HepG2 (cell line): ENCODE measurements around the gene MRPL30. TPM values are rescaled to one million over a fixed set of nuclear protein-coding genes. Genes with fewer than 3 reads are reported as not detected.

Experiments
- ATF1 ChIP-seq: IDR thresholded peaks from 2 replicates; pipeline ENCODE4 v1.6.1; 2016; ENCODE audit warnings: mild to moderate bottlenecking, control low read depth
- HIVEP1 ChIP-seq: sonication (generic); formaldehyde crosslinking; IDR thresholded peaks from 2 replicates; pipeline ENCODE4 v1.4.0; 2020; ENCODE audit warnings: mild to moderate bottlenecking, missing genetic modification reagents
- JUND ChIP-seq: sonication (generic); formaldehyde crosslinking; IDR thresholded peaks from 2 replicates; pipeline ENCODE4 v1.8.0; 2022; ENCODE audit warnings: mild to moderate bottlenecking, missing genetic modification reagents
- LRRFIP1 ChIP-seq: sonication (generic); formaldehyde crosslinking; conservative IDR thresholded peaks from 2 replicates; pipeline ENCODE4 v1.4.0; 2020; ENCODE audit warnings: missing genetic modification reagents
- MIXL1 ChIP-seq: IDR thresholded peaks from 2 replicates; pipeline ENCODE4 v1.6.1; 2016
- NFIB ChIP-seq: sonication (generic); formaldehyde crosslinking; IDR thresholded peaks from 2 replicates; pipeline ENCODE4 v1.9.0; 2021; ENCODE audit warnings: missing genetic modification reagents, mild to moderate bottlenecking, borderline replicate concordance
- TRIM22 ChIP-seq: fragments of 450-650 bp; IDR thresholded peaks from 2 replicates; pipeline ENCODE4 v1.6.1; 2017
- ZFP36L1 ChIP-seq: sonication (generic); formaldehyde crosslinking; IDR thresholded peaks from 2 replicates; pipeline ENCODE4 v1.8.0; 2022; ENCODE audit warnings: mild to moderate bottlenecking, missing genetic modification reagents, moderate library complexity
- ZFP41 ChIP-seq: sonication (generic); formaldehyde crosslinking; IDR thresholded peaks from 2 replicates; pipeline ENCODE4 v1.4.0; 2020; ENCODE audit warnings: mild to moderate bottlenecking, missing genetic modification reagents, borderline replicate concordance
- ZFY ChIP-seq: sonication (generic); formaldehyde crosslinking; IDR thresholded peaks from 2 replicates; pipeline ENCODE4 v1.4.0; 2020; ENCODE audit warnings: missing genetic modification reagents
- ZNF12 ChIP-seq: sonication (generic); formaldehyde crosslinking; IDR thresholded peaks from 2 replicates; pipeline ENCODE4 v1.5.0; 2020; ENCODE audit warnings: missing genetic modification reagents
- ZNF33B ChIP-seq: sonication (generic); formaldehyde crosslinking; IDR thresholded peaks from 2 replicates; pipeline ENCODE4 v1.5.1; 2020; ENCODE audit warnings: mild to moderate bottlenecking, missing genetic modification reagents
- ZNF598 ChIP-seq: sonication (generic); formaldehyde crosslinking; IDR thresholded peaks from 2 replicates; pipeline ENCODE4 v1.5.1; 2020; ENCODE audit warnings: mild to moderate bottlenecking, missing genetic modification reagents, borderline replicate concordance
- ZNF674 ChIP-seq: sonication (generic); formaldehyde crosslinking; IDR thresholded peaks from 2 replicates; pipeline ENCODE4 v1.5.0; 2020; ENCODE audit warnings: low read depth, mild to moderate bottlenecking, missing genetic modification reagents
- ZNF768 ChIP-seq: sonication (generic); formaldehyde crosslinking; IDR thresholded peaks from 2 replicates; pipeline ENCODE4 v1.4.0; 2020; ENCODE audit warnings: missing genetic modification reagents
- ZNF879 ChIP-seq: sonication (generic); formaldehyde crosslinking; IDR thresholded peaks from 2 replicates; pipeline ENCODE4 v1.8.1; 2023; ENCODE audit warnings: missing genetic modification reagents
- polyA plus RNA-seq, 8 experiments: library from polyadenylated mRNA; depleted of rRNA in 3 of 8; stranded (reverse) in 7 of 8; unstranded in 1 of 8; fragments of >200 nt; fragmentation: Illumina TruSeq in 4 of 8; extraction: Trizol in 4 of 8; gene quantifications; 2 replicates each; pipeline versions ENCODE4 v1.2.1 to v1.2.3, GENCODE V29; 2011 to 2016; ENCODE audit warnings: low read depth in 4 of 8, missing spikeins in 1 of 8, mixed read lengths in 1 of 8; ENCODE audit not compliant: insufficient read depth in 1 of 8
- total RNA-seq, 5 experiments: library from RNA; depleted of rRNA; stranded (reverse); fragments of >200 nt; fragmentation: Illumina TruSeq; extraction: Trizol; gene quantifications; 2 replicates each; pipeline ENCODE4 v1.2.3, GENCODE V29; 2016; ENCODE audit warnings: low read depth in 1 of 5
- TF ChIP-seq, protein P1 (sequence below): sonication (generic); formaldehyde crosslinking; IDR thresholded peaks from 2 replicates; pipeline ENCODE4 v1.4.0; 2020; ENCODE audit warnings: mild to moderate bottlenecking, missing genetic modification reagents

MRPL30 gene
- total and polyA plus RNA-seq, 2 of the 13 experiments (the other 11 are each of a cell fraction or from before 2014, with no cell fraction given): 30.2 to 75.3 TPM

- TF ChIP-seq, protein P1, sequence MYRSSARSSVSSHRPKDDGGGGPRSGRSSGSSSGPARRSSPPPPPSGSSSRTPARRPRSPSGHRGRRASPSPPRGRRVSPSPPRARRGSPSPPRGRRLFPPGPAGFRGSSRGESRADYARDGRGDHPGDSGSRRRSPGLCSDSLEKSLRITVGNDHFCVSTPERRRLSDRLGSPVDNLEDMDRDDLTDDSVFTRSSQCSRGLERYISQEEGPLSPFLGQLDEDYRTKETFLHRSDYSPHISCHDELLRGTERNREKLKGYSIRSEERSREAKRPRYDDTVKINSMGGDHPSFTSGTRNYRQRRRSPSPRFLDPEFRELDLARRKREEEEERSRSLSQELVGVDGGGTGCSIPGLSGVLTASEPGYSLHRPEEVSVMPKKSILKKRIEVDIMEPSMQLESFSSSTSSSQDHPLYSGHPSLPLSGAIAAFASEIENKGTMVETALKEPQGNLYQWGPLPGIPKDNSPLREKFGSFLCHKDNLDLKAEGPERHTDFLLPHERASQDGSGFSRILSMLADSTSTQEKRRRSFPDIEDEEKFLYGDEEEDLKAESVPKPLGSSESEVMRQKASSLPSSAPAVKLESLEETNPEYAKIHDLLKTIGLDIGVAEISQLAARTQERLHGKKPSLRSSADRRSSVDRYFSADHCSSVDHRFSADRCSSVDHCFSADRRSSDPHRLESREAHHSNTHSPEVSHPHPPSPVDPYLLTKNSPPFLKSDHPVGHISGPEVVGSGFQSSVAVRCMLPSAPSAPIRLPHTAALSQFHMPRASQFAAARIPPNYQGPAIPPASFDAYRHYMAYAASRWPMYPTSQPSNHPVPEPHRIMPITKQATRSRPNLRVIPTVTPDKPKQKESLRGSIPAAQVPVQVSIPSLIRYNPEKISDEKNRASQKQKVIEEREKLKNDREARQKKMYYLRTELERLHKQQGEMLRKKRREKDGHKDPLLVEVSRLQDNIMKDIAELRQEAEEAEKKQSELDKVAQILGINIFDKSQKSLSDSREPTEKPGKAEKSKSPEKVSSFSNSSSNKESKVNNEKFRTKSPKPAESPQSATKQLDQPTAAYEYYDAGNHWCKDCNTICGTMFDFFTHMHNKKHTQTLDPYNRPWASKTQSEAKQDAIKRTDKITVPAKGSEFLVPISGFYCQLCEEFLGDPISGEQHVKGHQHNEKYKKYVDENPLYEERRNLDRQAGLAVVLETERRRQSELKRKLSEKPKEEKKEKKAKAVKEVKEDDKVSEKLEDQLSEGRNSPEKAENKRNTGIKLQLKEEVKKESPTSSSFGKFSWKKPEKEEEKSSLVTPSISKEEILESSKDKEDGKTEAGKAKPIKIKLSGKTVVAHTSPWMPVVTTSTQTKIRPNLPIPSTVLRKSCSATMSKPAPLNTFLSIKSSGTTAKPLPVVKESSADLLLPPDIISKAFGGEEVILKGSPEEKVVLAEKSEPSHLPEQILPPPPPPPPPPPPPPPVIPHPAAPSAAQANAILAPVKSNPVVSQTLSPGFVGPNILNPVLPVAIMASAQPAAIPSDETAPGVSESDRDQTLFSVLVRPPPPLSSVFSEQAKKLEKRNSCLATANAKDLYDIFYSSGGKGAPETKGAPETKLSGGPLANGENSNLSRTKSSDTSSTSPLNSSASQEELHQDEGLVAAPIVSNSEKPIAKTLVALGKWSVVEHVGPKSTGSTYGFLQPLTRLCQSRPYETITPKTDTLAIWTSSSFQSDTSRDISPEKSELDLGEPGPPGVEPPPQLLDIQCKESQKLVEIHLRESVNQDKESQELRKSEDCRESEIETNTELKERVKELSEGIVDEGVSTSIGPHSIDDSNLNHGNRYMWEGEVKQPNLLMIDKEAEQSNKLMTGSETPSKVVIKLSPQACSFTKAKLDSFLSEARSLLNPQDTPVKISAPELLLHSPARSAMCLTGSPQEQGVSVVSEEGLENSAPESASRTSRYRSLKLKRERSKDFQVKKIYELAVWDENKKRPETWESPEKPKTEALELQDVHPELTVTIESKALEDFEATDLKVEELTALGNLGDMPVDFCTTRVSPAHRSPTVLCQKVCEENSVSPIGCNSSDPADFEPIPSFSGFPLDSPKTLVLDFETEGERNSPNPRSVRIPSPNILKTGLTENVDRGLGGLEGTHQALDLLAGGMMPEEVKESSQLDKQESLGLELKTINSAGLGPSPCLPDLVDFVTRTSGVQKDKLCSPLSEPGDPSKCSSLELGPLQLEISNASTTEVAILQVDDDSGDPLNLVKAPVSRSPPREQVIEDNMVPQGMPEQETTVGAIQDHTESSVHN: peak; percentile 96
- TF ChIP-seq NFIB (CRISPR knock-in tag): no peak
- TF ChIP-seq ZNF12 (CRISPR knock-in tag): 0 out of 2 replicates have a peak, but pooled peaks have one; percentile 14
- no peak for TF ChIP-seq TRIM22
- peak; percentile 89; the same call in 1 of the 2 replicates for TF ChIP-seq ZFP36L1
- TF ChIP-seq ZNF674 (CRISPR knock-in tag): peak; percentile 96; the same call in 1 of the 2 replicates
- TF ChIP-seq ZFY (CRISPR knock-in tag): peak; percentile 93
- peak; percentile 87 for TF ChIP-seq MIXL1
- TF ChIP-seq ZNF879 (CRISPR knock-in tag): peak; percentile 89
- peak; percentile 96 for TF ChIP-seq HIVEP1
- peak; percentile 98; the same call in 1 of the 2 replicates for TF ChIP-seq ZNF33B (CRISPR knock-in tag)
- TF ChIP-seq ATF1 (CRISPR knock-in tag): peak; percentile 82
- peak; percentile 95 for TF ChIP-seq ZNF598 (CRISPR knock-in tag)
- peak; percentile 83; the same call in 1 of the 2 replicates for TF ChIP-seq ZNF768 (CRISPR knock-in tag)
- peak; percentile 83; the same call in 1 of the 2 replicates for TF ChIP-seq ZFP41 (CRISPR knock-in tag)
- TF ChIP-seq JUND (CRISPR knock-in tag): peak; percentile 81
- TF ChIP-seq LRRFIP1 (CRISPR knock-in tag): peak; percentile 86; the same call in 1 of the 2 replicates
Observed at GRCh38 chr2:99154643-99155536, 26.1 kb upstream of the MRPL30 start, which contains the start of the genes LIPT1 and TSGA10 (continued).
